ENCODE results near the gene PWP1. TPM values are rescaled to one million over a fixed set of nuclear protein-coding genes. Genes with fewer than 3 reads are reported as not detected.

PWP1 gene
- total RNA-seq, 1 donor from 2014 or later = 11.7 TPM

GRCh38 chr12:107760809-107761501 is 75.4 kb downstream of the PWP1 start, which contains the start of gene PRDM4:
TSS of gene PRDM4 (minus strand) at chr12:107761137. CDS start at chr12:107760515, 622 bp downstream.
- peak within 1 kb of the TSS; percentile 96 for H3K4me3 ChIP-seq
- no peaks in the 10 kb centered on the region for H3K27me3 ChIP-seq (ENCODE audit: low read depth)
- DNase-seq = peak; percentile 93
- intact Hi-C loops (cut with micrococcal nuclease) = no loop called here
- peaks cover 37% of the 10 kb centered on the region for H3K4me1 ChIP-seq
- peak within 1 kb of the TSS; percentile 84 for H3K27ac ChIP-seq (replicated peaks)
- peak; percentile 49 for TF ChIP-seq CTCF (IDR thresholded peaks at IDR 0.05; ENCODE audit: borderline replicate concordance)
- H3K9me3 ChIP-seq (replicated peaks) = no peaks in the 10 kb centered on the region
- peaks cover 11% of the 10 kb centered on the region for H3K36me3 ChIP-seq

GRCh38 chr12:107761502-107761904 is 75.9 kb downstream of the PWP1 start:
- DNase-seq = no peak
- Histone ChIP-seq H3K27ac (replicated peaks) (peak overlapping the region; percentile 84), H3K9me3 (replicated peaks) (no peaks in the 10 kb centered on the region), H3K36me3 (peaks cover 5% of the 10 kb centered on the region), H3K4me3 (peak overlapping the region; percentile 96), H3K4me1 (peaks cover 37% of the 10 kb centered on the region), H3K27me3 (ENCODE audit: low read depth) (no peaks in the 10 kb centered on the region)
- intact Hi-C loops (cut with micrococcal nuclease) = no loop called here
- TF ChIP-seq CTCF (IDR thresholded peaks at IDR 0.05; ENCODE audit: borderline replicate concordance) = no peak

Other genes with a start within 250 kb of the PWP1 start
- gene PRDM4, start 75.3 kb downstream of the PWP1 start, total RNA-seq = 13.1 TPM
- gene ASCL4, start 88.9 kb downstream of the PWP1 start, total RNA-seq = not detected

Data from left ventricle myocardium inferior (tissue), 1 donor.